PC-9 (cell line): Measurements from ENCODE around the gene DNAJB9. TPM values are rescaled to one million over a fixed set of nuclear protein-coding genes. Genes with fewer than 3 reads are reported as not detected.

Experiments used
- Bru-seq: library from RNA; stranded (reverse); fragments of 400-500 nt; gene quantifications from one replicate; lab custom pipeline; 2021; lab: Mats Ljungman, UMichigan
- BruChase-seq, 2 experiments: library from RNA; stranded (reverse); fragments of 400-500 nt; gene quantifications; one replicate each; lab custom pipeline; 2021; lab: Mats Ljungman, UMichigan
- BruUV-seq: library from RNA; stranded (reverse); fragments of 400-500 nt; replicated peaks from 2 replicates; lab custom pipeline; 2021; lab: Mats Ljungman, UMichigan
- CTCF ChIA-PET: fragments of 300-600 bp; sonication (Branson Sonifier 250); formaldehyde crosslinking; loops from one replicate; lab custom pipeline; 2022; ENCODE audit warnings: antibody characterized with exemption; lab: Charles Lee
- POLR2A ChIA-PET: fragments of 300-600 bp; sonication (Branson Sonifier 250); formaldehyde crosslinking; loops from one replicate; lab custom pipeline; 2022; ENCODE audit warnings: antibody characterized with exemption; ENCODE audit not compliant: unreplicated experiment; lab: Charles Lee
- DNase-seq, 2 experiments: peaks; one replicate each; pipeline versions ENCODE4 v3.0.0 to v3.0.0-alpha.2; 2015 to 2022; ENCODE audit warnings: mixed read lengths in 1 of 2
- H2AFZ ChIP-seq: fragments of 200-600 bp; sonication (generic); 2 replicates; pipeline ENCODE4 v1.8.1; 2017; ENCODE audit warnings: antibody characterized with exemption
- H3F3A ChIP-seq: fragments of 200-600 bp; sonication (generic); 2 replicates; pipeline ENCODE4 v1.8.1; 2017; ENCODE audit warnings: antibody characterized with exemption, mild to moderate bottlenecking, low read depth; ENCODE audit not compliant: insufficient read depth
- H3K27ac ChIP-seq: fragments of 200-600 bp; sonication (generic); 2 replicates; pipeline ENCODE4 v1.6.1; 2016; ENCODE audit warnings: mixed run types
- H3K27me3 ChIP-seq: fragments of 200-600 bp; sonication (generic); 2 replicates; pipeline ENCODE4 v1.6.1; 2016; ENCODE audit warnings: low read depth, mixed run types; ENCODE audit not compliant: insufficient read depth
- H3K36me3 ChIP-seq: fragments of 200-600 bp; sonication (generic); 2 replicates; pipeline ENCODE4 v1.6.1; 2016; ENCODE audit warnings: low read depth, mixed run types
- H3K4me1 ChIP-seq: fragments of 200-600 bp; sonication (generic); replicated peaks from 2 replicates; pipeline ENCODE4 v1.6.1; 2016; ENCODE audit warnings: mixed run types; ENCODE audit not compliant: insufficient read depth
- H3K4me2 ChIP-seq: fragments of 200-600 bp; sonication (generic); 2 replicates; pipeline ENCODE4 v1.6.1; 2017; ENCODE audit warnings: mixed run types
- H3K4me3 ChIP-seq: fragments of 200-600 bp; sonication (generic); 2 replicates; pipeline ENCODE4 v1.6.1; 2016; ENCODE audit warnings: mixed run types
- H3K79me2 ChIP-seq: fragments of 200-600 bp; sonication (generic); 2 replicates; pipeline ENCODE4 v1.6.1; 2017; ENCODE audit warnings: low read depth, mixed run types
- H3K9me2 ChIP-seq: fragments of 200-600 bp; sonication (generic); 2 replicates; pipeline ENCODE4 v1.8.1; 2017; ENCODE audit warnings: mild to moderate bottlenecking; ENCODE audit not compliant: insufficient read depth
- H3K9me3 ChIP-seq: fragments of 200-600 bp; sonication (generic); 2 replicates; pipeline ENCODE4 v1.8.1; 2016; ENCODE audit warnings: low read depth; ENCODE audit not compliant: insufficient read depth
- H4K20me1 ChIP-seq: fragments of 200-600 bp; sonication (generic); 2 replicates; pipeline ENCODE4 v1.8.1; 2017; ENCODE audit not compliant: insufficient read depth
- EZH2 ChIP-seq: fragments of 200-600 bp; sonication (generic); IDR thresholded peaks from 2 replicates; pipeline ENCODE4 v1.8.0; 2017; ENCODE audit warnings: antibody characterized with exemption, low read depth
- intact Hi-C: fragments of 100-400 bp; cut with micrococcal nuclease; formaldehyde crosslinking; loops from one replicate; pipeline ENCODE4 v1.10.0; 2022; ENCODE audit not compliant: unreplicated experiment
- long read RNA-seq: library from polyadenylated mRNA; stranded (forward); transcript quantifications from one replicate; pipeline ENCODE4 v2.0.0, GENCODE V29; 2022
- total RNA-seq: library from RNA; stranded (reverse); gene quantifications from 2 replicates; pipeline ENCODE4 v1.2.3, GENCODE V29; 2021
- TF ChIP-seq, protein P1 (sequence below): fragments of 200-600 bp; sonication (generic); conservative IDR thresholded peaks from 2 replicates; pipeline ENCODE4 v1.6.1; 2017; ENCODE audit warnings: mixed run types, antibody characterized with exemption, mild to moderate bottlenecking, moderate library complexity

DNAJB9 gene
- total RNA-seq (10.0 and 13.3 TPM in 2 replicates), Bru-seq, nascent RNA (percentile 92 among the genes with signal in this experiment), BruChase-seq, experiment 1, labeled RNA remaining after a 2-hour chase (percentile 96 among the genes with signal in this experiment), BruChase-seq, experiment 2, labeled RNA remaining after a 6-hour chase (percentile 76 among the genes with signal in this experiment)
- long read RNA-seq, transcript DNAJB9-201 (3 exons, 2,715 nt): major isoform, 44 of 44 reads
- long read RNA-seq, partial matches to known transcripts: 0 of 44 reads
- long read RNA-seq, other reads (novel, unspliced or antisense): 0 of 44 reads

- Histone ChIP-seq H3K36me3 (peaks cover 44% of the 10 kb centered on the region), H2AFZ (peak within 1 kb of the TSS; percentile 86), H3K4me3 (peak within 1 kb of the TSS; percentile 81), H3K9me2 (no peaks in the 10 kb centered on the region), H3K9me3 (no peaks in the 10 kb centered on the region), H3K79me2 (peaks cover 77% of the 10 kb centered on the region), H3F3A (peaks cover 15% of the 10 kb centered on the region; the same call in 1 of the 2 replicates), H3K4me1 (peaks cover 28% of the 10 kb centered on the region), H3K4me2 (peak within 1 kb of the TSS; percentile 90), H3K27me3 (no peaks in the 10 kb centered on the region), H3K27ac (peak within 1 kb of the TSS; percentile 85), H4K20me1 (peaks cover 25% of the 10 kb centered on the region)
- peak; percentile 98 to 99 for DNase-seq
- no TSS peak for BruUV-seq
- intact Hi-C loops: loop anchor here (1.0 to 5.0 kb wide), 2 partner anchors 43 kb away; partner anchors contain the start of gene PNPLA8
- ChIA-PET POLR2A (interaction anchor here (0.6 to 1.5 kb wide), 6 partner anchors 12 to 587 kb away, joined by 3 to 13 read pairs (median 7); partner anchors contain the start of gene PNPLA8), CTCF (interaction anchor here (1.0 kb wide), 1 partner anchor 39 kb away, joined by 3 read pairs; no protein-coding TSS in a partner anchor)
- no peak for TF ChIP-seq EZH2
- TF ChIP-seq, protein P1, sequence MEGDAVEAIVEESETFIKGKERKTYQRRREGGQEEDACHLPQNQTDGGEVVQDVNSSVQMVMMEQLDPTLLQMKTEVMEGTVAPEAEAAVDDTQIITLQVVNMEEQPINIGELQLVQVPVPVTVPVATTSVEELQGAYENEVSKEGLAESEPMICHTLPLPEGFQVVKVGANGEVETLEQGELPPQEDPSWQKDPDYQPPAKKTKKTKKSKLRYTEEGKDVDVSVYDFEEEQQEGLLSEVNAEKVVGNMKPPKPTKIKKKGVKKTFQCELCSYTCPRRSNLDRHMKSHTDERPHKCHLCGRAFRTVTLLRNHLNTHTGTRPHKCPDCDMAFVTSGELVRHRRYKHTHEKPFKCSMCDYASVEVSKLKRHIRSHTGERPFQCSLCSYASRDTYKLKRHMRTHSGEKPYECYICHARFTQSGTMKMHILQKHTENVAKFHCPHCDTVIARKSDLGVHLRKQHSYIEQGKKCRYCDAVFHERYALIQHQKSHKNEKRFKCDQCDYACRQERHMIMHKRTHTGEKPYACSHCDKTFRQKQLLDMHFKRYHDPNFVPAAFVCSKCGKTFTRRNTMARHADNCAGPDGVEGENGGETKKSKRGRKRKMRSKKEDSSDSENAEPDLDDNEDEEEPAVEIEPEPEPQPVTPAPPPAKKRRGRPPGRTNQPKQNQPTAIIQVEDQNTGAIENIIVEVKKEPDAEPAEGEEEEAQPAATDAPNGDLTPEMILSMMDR: no peak
Observed at GRCh38 chr7:108569381-108570145, at the start of gene DNAJB9, which contains the start of gene THAP5. TSS of gene DNAJB9 (plus strand) at chr7:108569874. CDS start at chr7:108571727, 1,853 bp downstream. TSS of gene THAP5 (minus strand) at chr7:108569706. CDS start at chr7:108569569, 137 bp downstream.

- Histone ChIP-seq H2AFZ (no peak overlapping the region), H3K36me3 (peaks cover 3% of the 10 kb centered on the region; the same call in 1 of the 2 replicates), H3K4me3 (no peak overlapping the region), H3K4me1 (peaks cover 26% of the 10 kb centered on the region), H4K20me1 (peaks cover 12% of the 10 kb centered on the region; the same call in 1 of the 2 replicates), H3K9me3 (no peaks in the 10 kb centered on the region), H3K79me2 (peaks cover 53% of the 10 kb centered on the region), H3K4me2 (no peak overlapping the region), H3K27me3 (no peaks in the 10 kb centered on the region), H3K9me2 (no peaks in the 10 kb centered on the region), H3K27ac (no peak overlapping the region), H3F3A (peaks cover 30% of the 10 kb centered on the region; the same call in 1 of the 2 replicates)
- BruUV-seq: no TSS peak
- intact Hi-C loops: loop anchor here (10.0 kb wide), 2 partner anchors 578 to 1748 kb away; no protein-coding TSS in a partner anchor
- TF ChIP-seq EZH2: no peak
- TF ChIP-seq, protein P1: no peak
- POLR2A ChIA-PET: interaction anchor here (0.7 kb wide), 1 partner anchor 39 kb away, joined by 4 read pairs; no protein-coding TSS in a partner anchor
- no peak for DNase-seq
- CTCF ChIA-PET: no interaction called here
Observed at GRCh38 chr7:108522780-108523179, 46.9 kb upstream of the DNAJB9 start.
